ENCODE data around the gene MYO7A.
"Not testable (repeated sequence)": the region's sequence is repeated elsewhere in the genome, so short reads cannot be mapped to it uniquely, and the experiment has no call there.

The MYO7A gene

DNA sequence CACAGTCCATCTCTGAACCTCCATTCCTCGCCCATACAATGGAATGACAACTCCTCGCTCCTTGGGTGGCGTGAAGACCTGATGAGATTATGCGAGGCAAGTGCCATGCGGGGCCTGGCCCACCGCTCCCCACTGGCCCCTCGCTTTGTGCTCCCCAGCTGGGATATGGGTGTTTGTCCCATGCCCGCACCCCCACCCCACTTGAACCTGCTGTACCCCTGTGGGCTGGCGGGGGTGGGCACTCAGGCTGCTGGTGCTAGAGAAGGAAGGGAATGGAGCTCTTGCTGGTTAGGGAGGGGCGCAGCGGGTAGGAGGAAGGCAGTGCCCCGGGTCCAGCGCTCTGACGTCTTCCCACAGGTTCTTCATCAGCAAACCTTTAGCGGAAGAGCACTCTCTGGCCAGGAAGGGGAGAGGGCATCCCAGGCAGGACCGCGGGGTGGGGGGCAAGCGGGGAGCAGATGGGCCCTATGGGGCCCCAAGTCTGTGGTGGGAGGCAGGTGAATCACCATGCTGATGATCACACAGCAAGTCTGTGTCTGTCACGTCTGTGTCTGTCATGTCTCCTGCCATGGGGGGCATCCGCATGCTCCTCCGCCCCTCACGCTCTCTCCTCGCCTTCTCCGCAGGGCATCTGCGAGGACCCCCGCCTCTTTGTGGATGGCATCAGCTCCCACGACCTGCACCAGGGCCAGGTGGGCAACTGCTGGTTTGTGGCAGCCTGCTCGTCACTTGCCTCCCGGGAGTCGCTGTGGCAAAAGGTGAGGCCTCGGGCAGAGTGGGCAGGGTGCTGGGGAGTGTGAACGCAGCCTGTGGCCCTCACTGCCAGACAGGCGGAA is 34.8 kb upstream of the MYO7A start:
- no peak for DNase-seq

DNA sequence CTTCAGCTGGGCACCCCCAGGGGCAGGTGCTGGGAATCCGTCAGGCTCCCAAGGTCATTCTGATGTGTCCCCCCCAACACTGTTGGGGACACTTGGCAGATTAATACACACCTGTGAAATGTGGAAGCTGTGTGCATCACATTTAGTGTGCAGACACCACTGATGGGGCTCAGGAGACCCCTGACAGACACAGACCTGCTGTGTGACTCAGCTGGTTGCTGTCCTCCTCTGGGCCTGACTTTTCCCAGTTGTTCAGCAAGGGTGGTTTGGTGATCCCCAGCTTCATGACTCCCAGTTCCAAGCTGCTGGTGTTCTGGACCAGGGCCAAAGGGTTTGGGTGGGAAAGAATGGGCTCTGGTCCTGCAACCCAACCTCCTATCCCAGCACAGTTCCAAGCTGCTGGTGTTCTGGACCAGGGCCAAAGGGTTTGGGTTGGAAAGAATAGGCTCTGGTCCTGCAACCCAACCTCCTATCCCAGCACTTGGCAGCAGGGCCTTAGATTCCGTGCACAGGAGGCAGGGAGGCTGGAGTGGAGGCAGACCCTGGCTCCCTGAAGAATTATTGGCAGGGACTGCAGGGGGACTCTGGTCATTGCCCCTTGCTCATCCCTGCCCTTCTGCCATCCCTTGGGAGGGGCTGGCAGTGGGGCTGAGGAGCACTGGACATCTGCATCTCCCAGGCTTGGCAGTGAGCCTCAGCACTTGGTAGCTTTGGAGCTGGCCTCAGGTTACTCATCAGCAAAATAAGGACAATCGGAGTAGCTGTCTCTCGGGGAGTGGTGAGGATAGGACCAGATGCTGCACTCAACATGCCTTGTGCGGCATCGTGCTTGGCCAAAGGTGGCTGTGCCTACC is 33.8 kb upstream of the MYO7A start:
- DNase-seq, result no peak

DNA sequence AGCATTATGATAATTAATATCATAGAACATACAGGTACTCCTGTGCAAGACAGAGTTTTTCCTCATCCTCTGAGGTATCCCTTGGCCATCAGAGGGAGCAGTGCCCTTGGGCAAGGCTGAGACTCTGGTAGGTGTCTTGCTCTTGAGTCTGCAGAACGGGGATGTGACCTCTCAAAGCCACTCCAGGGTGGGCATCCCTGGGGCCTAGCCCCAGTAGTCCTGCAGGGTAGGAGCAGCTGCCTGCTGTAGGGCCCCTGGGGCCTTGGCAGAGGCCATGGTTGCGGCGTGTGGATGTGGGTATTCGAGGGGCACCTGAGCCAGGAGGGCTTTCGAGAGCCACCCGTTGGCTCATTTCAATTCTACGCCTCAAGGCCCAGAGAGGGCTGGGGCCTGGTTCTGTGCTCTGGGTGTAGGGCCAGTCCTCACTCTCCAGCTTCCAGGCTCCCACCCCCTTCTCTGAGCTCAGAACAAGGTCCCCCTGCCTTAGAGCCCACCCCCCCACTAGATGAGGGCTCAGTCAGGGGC is 33.1 kb upstream of the MYO7A start:
- no peak for DNase-seq

GRCh38 chr11:77095551-77096490 is 32.2 kb upstream of the MYO7A start:
- no peak for DNase-seq

- DNase-seq, result no peak
These were observed 31.4 kb upstream of the MYO7A start for GRCh38 chr11:77096591-77097019.

DNA sequence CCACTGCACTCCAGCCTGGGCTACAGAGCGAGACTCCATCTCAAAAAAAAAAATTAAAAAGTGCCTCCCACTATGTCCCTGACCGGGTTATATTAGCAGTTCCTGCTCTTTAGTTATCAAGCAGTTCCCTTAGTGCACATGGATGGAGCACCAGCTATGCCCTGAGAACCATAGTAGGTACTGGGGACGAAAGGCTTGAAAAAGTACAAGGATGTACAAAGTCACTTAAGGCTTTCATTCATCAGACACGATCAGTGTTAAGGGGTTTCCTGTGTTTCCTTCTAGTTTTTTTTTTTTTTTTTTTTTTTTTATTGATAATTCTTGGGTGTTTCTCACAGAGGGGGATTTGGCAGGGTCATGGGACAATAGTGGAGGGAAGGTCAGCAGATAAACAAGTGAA is 30.9 kb upstream of the MYO7A start:
- DNase-seq, result not testable (repeated sequence)

DNA sequence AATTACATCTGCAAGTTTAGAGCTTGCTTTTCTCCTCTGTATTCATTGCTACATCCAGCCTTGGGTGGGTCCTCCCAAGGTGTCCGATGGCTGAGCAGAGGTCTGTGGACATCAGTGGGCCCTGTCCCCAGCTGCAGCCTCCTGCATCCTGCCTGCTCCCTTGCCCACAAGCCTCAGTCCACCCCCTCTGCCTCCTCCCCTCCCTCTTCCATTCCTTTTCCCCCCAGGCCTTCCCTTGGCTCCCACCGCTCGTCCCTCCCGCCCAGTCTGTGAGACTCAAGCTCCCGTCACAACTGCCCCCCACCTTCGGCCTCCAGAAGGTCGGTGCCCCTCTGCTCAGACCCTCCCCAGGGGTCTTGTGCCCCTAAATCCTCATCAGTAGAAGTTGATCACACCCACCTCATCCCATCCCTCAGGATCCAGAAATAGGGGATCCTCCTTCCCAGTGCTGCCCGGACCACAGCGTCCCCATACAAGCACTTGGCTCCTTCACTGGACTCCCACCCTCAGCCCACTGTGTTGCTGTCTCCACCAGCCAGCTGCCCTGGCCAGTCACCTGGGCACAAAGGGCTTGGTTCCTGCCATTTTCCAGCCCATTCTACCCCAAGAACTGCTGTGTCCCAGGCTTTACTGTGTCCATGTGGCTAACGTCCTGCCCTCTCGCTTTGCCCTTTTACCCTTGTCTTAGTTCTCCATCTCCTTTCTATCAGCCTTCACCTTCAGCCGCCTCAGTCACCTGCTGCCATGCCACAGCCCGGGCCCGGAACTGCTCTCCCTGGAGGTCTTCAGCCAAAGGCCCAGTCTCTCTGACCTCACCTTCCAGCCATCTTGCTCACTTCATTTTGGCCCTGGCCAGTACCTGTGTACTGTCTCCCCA is 27.6 kb upstream of the MYO7A start:
- no peak for DNase-seq

DNA sequence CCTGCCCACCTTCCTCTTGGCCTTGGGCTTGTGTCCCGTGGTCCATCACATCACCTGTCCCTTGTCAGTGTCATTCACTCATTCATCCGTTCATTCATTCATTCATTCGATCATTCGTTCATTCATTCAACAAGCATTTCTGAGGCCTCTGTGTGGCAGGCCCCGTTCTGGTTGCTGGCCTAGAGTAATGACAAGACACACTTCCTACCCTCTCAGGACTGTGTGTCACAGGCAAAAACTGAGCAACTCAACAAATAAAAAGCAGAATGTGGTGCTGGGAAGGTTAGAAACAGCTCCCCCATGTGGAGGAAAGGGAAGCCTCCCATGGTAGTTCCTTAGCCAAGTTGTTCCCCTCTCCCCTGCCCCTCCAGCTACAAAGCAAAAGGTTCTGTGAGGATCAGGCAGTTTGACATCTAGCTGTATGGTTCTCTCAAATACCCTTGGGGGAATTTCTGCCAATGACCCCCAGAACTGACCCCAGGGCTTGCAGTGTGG is 27.0 kb upstream of the MYO7A start:
- no peak for DNase-seq

- DNase-seq, result no peak
These were observed 25.5 kb upstream of the MYO7A start, which contains the start of gene OMP for GRCh38 chr11:77102246-77103210. Gene OMP (plus strand): TSS chr11:77102840. CDS start chr11:77102840, 0 bp downstream.

- no peak for DNase-seq
These were observed 24.7 kb upstream of the MYO7A start for GRCh38 chr11:77103319-77103718.

DNA sequence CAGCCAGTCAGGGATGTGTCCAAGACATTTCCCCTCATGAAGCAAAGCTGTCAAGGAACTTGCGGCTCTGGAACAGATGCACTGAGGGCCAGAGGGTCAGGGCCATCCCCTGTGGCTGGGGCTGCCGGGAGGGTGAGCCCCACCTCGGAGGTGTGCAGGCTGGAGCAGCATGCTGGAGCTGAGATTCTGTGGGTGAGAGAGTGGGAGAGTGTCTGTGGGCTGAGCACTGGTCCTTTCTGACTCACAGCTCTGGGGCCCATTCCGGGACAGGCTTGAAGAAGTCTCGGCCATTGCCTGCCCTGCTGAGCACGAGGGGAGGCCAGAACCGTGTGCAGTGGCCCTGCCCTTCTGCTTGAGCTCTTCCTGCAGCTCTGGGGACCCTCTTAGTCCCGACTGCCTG is 23.3 kb upstream of the MYO7A start:
- DNase-seq, result no peak

DNA sequence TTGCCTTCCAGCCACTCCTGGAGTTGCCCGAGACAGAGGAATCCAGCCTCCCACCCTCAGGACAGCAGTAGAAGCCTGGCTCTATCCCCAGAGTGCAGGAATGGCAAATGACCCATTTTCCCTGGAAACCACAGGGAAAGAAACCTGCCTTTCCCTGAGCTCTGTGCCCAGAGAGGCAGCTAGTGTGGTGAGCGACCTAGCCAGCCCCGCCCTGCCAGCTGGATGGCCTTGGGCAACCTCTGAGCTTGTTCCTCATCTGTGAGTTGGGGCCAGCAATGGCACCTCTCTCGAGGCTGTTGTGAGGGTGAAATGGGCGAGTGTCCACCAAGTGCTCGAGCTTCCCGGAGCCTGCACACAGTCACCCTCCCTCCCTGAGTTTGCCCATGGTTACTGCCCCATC is 21.7 kb upstream of the MYO7A start:
- DNase-seq, result no peak

DNA sequence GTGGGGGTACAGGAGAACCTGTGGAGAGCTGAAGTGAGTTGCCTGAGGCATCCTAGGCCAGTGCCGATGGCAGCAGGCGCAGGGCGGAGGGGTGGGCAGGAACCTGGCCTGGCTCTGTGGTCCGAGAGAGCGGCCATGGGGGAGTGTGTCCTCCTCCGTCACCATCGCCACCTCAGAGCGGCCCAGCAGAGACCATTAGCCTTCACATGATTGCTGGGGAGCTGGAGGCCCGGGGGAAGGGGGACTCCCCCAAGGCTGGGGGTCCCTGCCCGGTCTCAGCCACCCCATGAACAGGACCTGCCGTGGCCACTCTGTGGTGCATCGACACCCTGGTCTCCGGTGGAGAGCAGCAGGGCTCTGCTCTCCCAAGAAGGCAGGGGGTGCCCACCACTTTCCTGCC is 21.3 kb upstream of the MYO7A start:
- DNase-seq, result no peak

DNA sequence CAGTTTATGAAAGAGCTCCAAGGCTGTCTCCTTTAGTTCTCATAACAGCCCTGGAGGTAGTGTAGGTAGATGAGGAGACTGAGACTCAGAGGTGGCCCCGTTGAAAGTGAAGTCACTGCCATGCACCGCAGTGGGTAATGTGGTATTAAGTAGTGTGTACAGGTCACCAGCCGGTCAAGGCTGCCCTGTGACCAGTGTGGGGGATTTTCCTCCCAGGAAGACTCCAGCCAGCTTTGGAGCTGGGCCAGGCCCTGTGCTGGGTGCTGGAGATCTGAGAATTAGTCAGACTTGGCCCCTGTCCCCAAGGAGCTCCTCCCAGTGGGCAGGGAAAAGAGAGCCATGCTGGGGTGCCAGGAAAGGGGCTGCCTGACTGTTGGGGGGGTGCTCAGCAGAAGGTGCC is 20.1 kb upstream of the MYO7A start:
- DNase-seq, result no peak

GRCh38 chr11:77108436-77108835 is 19.6 kb upstream of the MYO7A start:
- DNase-seq, result no peak

DNA sequence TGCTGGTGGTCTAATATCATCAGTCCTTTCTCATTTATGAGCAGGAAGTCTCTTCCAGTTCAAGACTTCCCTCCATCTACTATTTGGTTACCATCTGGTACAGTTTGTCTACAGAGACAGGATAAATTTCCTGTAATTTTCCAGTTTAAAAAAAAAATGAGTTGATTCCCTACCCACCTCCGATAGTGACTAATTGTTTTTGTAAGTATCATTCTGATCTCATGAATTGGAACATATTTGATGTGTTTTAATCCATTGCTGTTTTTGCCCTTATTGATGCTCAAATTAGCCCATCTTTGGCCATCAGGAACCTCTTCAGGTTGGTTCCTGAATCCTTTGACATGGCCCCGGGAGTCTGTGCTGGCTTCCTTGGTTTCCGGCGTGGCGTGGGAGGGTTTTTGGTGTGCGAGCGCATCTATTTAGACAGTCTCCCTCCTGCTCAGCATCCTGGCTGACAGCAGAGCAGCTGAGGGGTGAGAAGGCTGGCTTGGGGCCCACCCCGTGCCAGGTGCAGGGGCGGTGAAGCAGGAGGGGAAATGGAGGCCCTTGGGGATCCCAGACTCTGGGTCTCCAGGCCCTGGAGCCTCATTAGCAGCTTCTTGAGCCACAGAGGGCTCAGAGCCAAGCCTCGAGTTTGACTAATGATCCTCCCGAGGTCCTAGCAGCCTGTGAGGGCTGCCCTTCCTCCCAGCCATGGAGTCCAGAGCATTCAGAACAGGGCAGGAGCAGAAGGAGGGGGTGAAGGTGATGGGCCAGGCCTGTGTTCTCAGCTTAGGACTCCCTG is 18.6 kb upstream of the MYO7A start:
- DNase-seq, result no peak

GRCh38 chr11:77110836-77111235 is 17.2 kb upstream of the MYO7A start:
- DNase-seq, result no peak

DNA sequence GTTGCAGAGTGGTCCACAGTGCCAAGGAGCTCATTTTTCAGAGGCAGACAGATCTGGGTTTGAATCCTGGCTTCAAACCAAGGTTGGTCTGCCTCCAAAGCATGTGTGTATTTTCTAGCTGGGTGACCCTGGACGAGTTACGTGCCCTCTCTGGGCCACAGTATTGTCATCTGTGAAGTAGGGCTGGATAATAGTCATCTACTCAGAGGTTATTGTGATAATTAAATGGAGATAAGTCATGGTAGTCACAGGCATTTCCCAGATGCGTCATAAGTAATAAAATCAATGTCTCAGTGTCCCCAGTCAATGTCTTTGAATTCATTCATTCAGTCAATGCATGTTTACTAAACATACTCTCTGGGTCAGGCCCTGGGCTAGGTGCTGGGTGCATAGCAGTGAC is 16.8 kb upstream of the MYO7A start:
- DNase-seq, result no peak

- no peak for DNase-seq
These were observed 16.1 kb upstream of the MYO7A start for GRCh38 chr11:77111946-77112345.
